K562 (cell line): ENCODE results near the gene TMEM184C. TPM values are rescaled to one million over a fixed set of nuclear protein-coding genes. Genes with fewer than 3 reads are reported as not detected.

ENCODE experiments used
- CREB3L1 ChIP-seq: fragments of 450-650 bp; IDR thresholded peaks from 2 replicates; pipeline ENCODE4 v1.6.1; 2014; ENCODE audit warnings: low read depth, mild to moderate bottlenecking, moderate library complexity, borderline replicate concordance
- DIDO1 ChIP-seq: fragments of 450-650 bp; IDR thresholded peaks from 2 replicates; pipeline ENCODE4 v1.6.1; 2016; ENCODE audit warnings: low read depth, missing biosample characterization, missing genetic modification characterization
- FOXA3 ChIP-seq, 2 experiments: fragments of 450-650 bp in 1 of 2; sonication (generic) in 1 of 2; formaldehyde crosslinking; IDR thresholded peaks in 1 of 2; conservative IDR thresholded peaks in 1 of 2; 2 replicates each; pipeline versions ENCODE4 v1.4.0 to v1.8.0; 2020 to 2022; ENCODE audit warnings: mild to moderate bottlenecking in 2 of 2, missing genetic modification reagents in 1 of 2
- HDAC2 ChIP-seq: fragments of 450-650 bp; IDR thresholded peaks from 2 replicates; pipeline ENCODE4 v1.6.1; 2016; ENCODE audit warnings: mild to moderate bottlenecking
- ILF3 ChIP-seq: fragments of 450-650 bp; IDR thresholded peaks from 2 replicates; pipeline ENCODE4 v1.6.1; 2018; ENCODE audit warnings: antibody characterized with exemption, mild to moderate bottlenecking, moderate library complexity, borderline replicate concordance
- KAT8 ChIP-seq: fragments of 450-650 bp; IDR thresholded peaks from 2 replicates; pipeline ENCODE4 v1.6.1; 2016; ENCODE audit warnings: low read depth, mild to moderate bottlenecking
- KLF6 ChIP-seq: fragments of 250-450 bp; sonication (Bioruptor Pico); IDR thresholded peaks from 2 replicates; pipeline ENCODE4 v1.4.0; 2020; ENCODE audit warnings: mild to moderate bottlenecking, moderate library complexity, borderline replicate concordance
- MCM2 ChIP-seq: fragments of 450-650 bp; IDR thresholded peaks from 2 replicates; pipeline ENCODE4 v1.6.1; 2017; ENCODE audit warnings: low read depth, mild to moderate bottlenecking
- POLR3A ChIP-seq: IDR thresholded peaks from 2 replicates; pipeline ENCODE4 v1.6.1; 2011; ENCODE audit warnings: borderline replicate concordance, mild to moderate bottlenecking, moderate library complexity; ENCODE audit not compliant: insufficient read length, insufficient read depth; ENCODE audit errors: extremely low read depth
- PPARD ChIP-seq: fragments of 250-450 bp; sonication (Bioruptor Pico); IDR thresholded peaks from 2 replicates; pipeline ENCODE4 v1.8.0; 2022; ENCODE audit warnings: inconsistent platforms, mild to moderate bottlenecking, moderate library complexity
- PRMT5 ChIP-seq: sonication (generic); formaldehyde crosslinking; IDR thresholded peaks from 2 replicates; pipeline ENCODE4 v1.5.0; 2020; ENCODE audit warnings: missing genetic modification reagents
- RUNX1 ChIP-seq: sonication (generic); IDR thresholded peaks from 2 replicates; pipeline ENCODE4 v1.6.1; 2016; ENCODE audit warnings: antibody characterized with exemption, low read depth
- SAFB ChIP-seq: fragments of 200-400 bp; formaldehyde crosslinking; IDR thresholded peaks from 2 replicates; pipeline ENCODE4 v1.6.1; 2017; ENCODE audit warnings: low read depth, low read length, borderline replicate concordance
- SAP30 ChIP-seq: fragments of 200-600 bp; sonication (generic); IDR thresholded peaks from 2 replicates; pipeline ENCODE4 v1.6.1; 2012; ENCODE audit warnings: borderline replicate concordance, low read depth, mild to moderate bottlenecking, moderate library complexity, low read length, control low read depth, inconsistent platforms; ENCODE audit not compliant: insufficient read depth, poor library complexity, severe bottlenecking
- SP2 ChIP-seq: IDR thresholded peaks from 2 replicates; pipeline ENCODE4 v1.6.1; 2011; ENCODE audit warnings: mild to moderate bottlenecking, low read depth, low read length, moderate library complexity; ENCODE audit not compliant: poor library complexity, severe bottlenecking; ENCODE audit errors: extremely low read depth
- STAT6 ChIP-seq: sonication (generic); formaldehyde crosslinking; IDR thresholded peaks from 2 replicates; pipeline ENCODE4 v1.8.1; 2023; ENCODE audit warnings: mild to moderate bottlenecking, missing genetic modification reagents
- UBTF ChIP-seq, 2 experiments: IDR thresholded peaks; 2 replicates each; pipeline ENCODE4 v1.6.1; 2012; ENCODE audit warnings: improper control_type of control experiment in 2 of 2, low read depth in 2 of 2, low read length in 2 of 2, borderline replicate concordance in 1 of 2
- XRCC3 ChIP-seq: fragments of 450-650 bp; IDR thresholded peaks from 2 replicates; pipeline ENCODE4 v1.6.1; 2017; ENCODE audit warnings: mild to moderate bottlenecking, moderate library complexity
- ZNF561 ChIP-seq: fragments of 450-650 bp; formaldehyde crosslinking; conservative IDR thresholded peaks from 2 replicates; pipeline ENCODE4 v1.4.0; 2020; ENCODE audit warnings: mild to moderate bottlenecking, moderate library complexity
- ZNF707 ChIP-seq: fragments of 250-450 bp; sonication (Bioruptor Pico); conservative IDR thresholded peaks from 2 replicates; pipeline ENCODE4 v1.8.0; 2022; ENCODE audit warnings: inconsistent platforms, mild to moderate bottlenecking, moderate library complexity
- polyA plus RNA-seq, 8 experiments: library from polyadenylated mRNA; depleted of rRNA in 4 of 8; stranded (reverse) in 5 of 8; unstranded in 3 of 8; fragments of >200 nt; fragmentation: Nextera tagmentation in 2 of 8; fragmentation: Illumina TruSeq in 1 of 8; extraction: Ambion mirVana in 2 of 8; extraction: Trizol in 1 of 8; gene quantifications; 2 replicates each; pipeline versions ENCODE4 v1.2.1 to v1.2.3, GENCODE V29; 2011 to 2014; ENCODE audit warnings: inconsistent platforms in 1 of 8, missing spikeins in 1 of 8
- total RNA-seq, 7 experiments: library from RNA; depleted of rRNA in 6 of 7; stranded (reverse); fragments of >200 nt in 6 of 7; fragmentation: Illumina TruSeq in 2 of 7; extraction: Trizol in 2 of 7; gene quantifications; 2 replicates each; pipeline versions ENCODE4 v1.2.1 to v1.2.3, GENCODE V29; 2011 to 2021; ENCODE audit warnings: low replicate concordance in 1 of 7

Gene TMEM184C
- total and polyA plus RNA-seq, 9 of the 15 experiments (the other 6 are each of a cell fraction or from before 2014, with no cell fraction given), result 3.9 to 24.2 (median 18.2) TPM

GRCh38 chr4:147683717-147684700 is 66.8 kb downstream of the TMEM184C start, which contains the start of gene PRMT9 (continued):
- no peak for TF ChIP-seq POLR3A
- TF ChIP-seq SP2, result no peak
- TF ChIP-seq MCM2, result no peak
- peak; percentile 73 for TF ChIP-seq DIDO1 (tag)
- TF ChIP-seq KAT8, result no peak
- TF ChIP-seq PRMT5 (CRISPR knock-in tag), result no peak
- no peak for TF ChIP-seq RUNX1
- TF ChIP-seq STAT6, result no peak
- no peak for TF ChIP-seq ZNF707 (CRISPR knock-in tag)
- TF ChIP-seq ZNF561 (CRISPR knock-in tag), result no peak
- TF ChIP-seq XRCC3, result no peak
- no peak for TF ChIP-seq HDAC2
- TF ChIP-seq CREB3L1, result peak; percentile 78
- no peak for TF ChIP-seq PPARD (CRISPR knock-in tag)
- no peak for TF ChIP-seq FOXA3 (CRISPR knock-in tag; conservative IDR thresholded peaks at IDR 0.05 in 1 of 2, IDR thresholded peaks at IDR 0.05 in 1 of 2)
- TF ChIP-seq UBTF (IDR thresholded peaks at IDR 0.05; ENCODE audit: borderline replicate concordance in 1 of 2, low read depth in 2 of 2, low read length in 2 of 2), result peak; percentile 66 to 83; a peak in 2 of 4 replicates
- TF ChIP-seq KLF6, result no peak
- TF ChIP-seq SAP30, result no peak
- TF ChIP-seq SAFB, result no peak
- no peak for TF ChIP-seq ILF3
